Heart right ventricle (tissue), 16 donors: ENCODE results near the gene CERS6. TPM values are rescaled to one million over a fixed set of nuclear protein-coding genes. Genes with fewer than 3 reads are reported as not detected.

Experiments used
- ATAC-seq, 8 donors: fragments of 200-7000 bp; cut with Tn5 transposase; one replicate each; pipeline ENCODE4 v1.9.1; 2020; ENCODE audit warnings: mild to moderate bottlenecking in 8 of 8, moderate library complexity in 8 of 8, moderate number of reproducible peaks in 1 of 8
- DNase-seq, 2 donors: peaks; one replicate each; pipeline ENCODE4 v3.0.0-alpha.2; 2020
- H3K27ac ChIP-seq, 10 donors: fragments of 200-600 bp; sonication (generic) in 2 of 10; one replicate each; pipeline versions ENCODE4 v1.5.0 to v1.8.0; 2020 to 2022; ENCODE audit warnings: mild to moderate bottlenecking in 3 of 10
- H3K27me3 ChIP-seq, 7 donors: fragments of 200-600 bp; one replicate each; pipeline ENCODE4 v1.8.0; 2021 to 2022; ENCODE audit warnings: mild to moderate bottlenecking in 2 of 7
- H3K36me3 ChIP-seq, 9 donors: fragments of 200-600 bp; sonication (generic) in 1 of 9; one replicate each; pipeline versions ENCODE4 v1.5.0 to v1.8.0; 2020 to 2022; ENCODE audit warnings: mild to moderate bottlenecking in 2 of 9
- H3K4me1 ChIP-seq, 9 donors: fragments of 200-600 bp; sonication (generic) in 1 of 9; one replicate each; pipeline versions ENCODE4 v1.5.0 to v1.8.0; 2020 to 2022; ENCODE audit warnings: mild to moderate bottlenecking in 4 of 9
- H3K4me3 ChIP-seq, 10 donors: fragments of 200-600 bp; sonication (generic) in 2 of 10; one replicate each; pipeline versions ENCODE4 v1.5.0 to v1.8.0; 2020 to 2022; ENCODE audit warnings: mild to moderate bottlenecking in 7 of 10, moderate library complexity in 2 of 10
- H3K9me3 ChIP-seq, 11 donors: fragments of 200-600 bp in 10 of 11; sonication (generic) in 2 of 11; one replicate each; pipeline versions ENCODE4 v1.5.0 to v1.8.0; 2013 to 2022; ENCODE audit warnings: mild to moderate bottlenecking in 2 of 11, control low read depth in 1 of 11, moderate library complexity in 1 of 11
- CTCF ChIP-seq, 9 donors: fragments of 200-600 bp; sonication (generic) in 2 of 9; IDR thresholded peaks; one replicate each; pipeline versions ENCODE4 v1.5.0 to v1.8.0; 2021 to 2022; ENCODE audit warnings: antibody characterized with exemption in 9 of 9, mild to moderate bottlenecking in 5 of 9, moderate library complexity in 1 of 9
- WGBS, 2 donors: extraction: QIAGEN DNeasy Blood & Tissue Kit; methylation state at CpG; one replicate each; pipeline ENCODE4 v1.1.7; 2013; ENCODE audit warnings: inconsistent platforms in 1 of 2; 5-methylcytosine and 5-hydroxymethylcytosine counted together
- intact Hi-C, 10 donors: fragments of 100-400 bp; cut with DNase I; formaldehyde crosslinking; loops; one replicate each; pipeline versions ENCODE4 v1.11.1 to v1.14.2; 2022
- polyA plus RNA-seq, 2 donors: library from polyadenylated mRNA; stranded (reverse); fragments of 200-250 nt; gene quantifications; one replicate each; pipeline ENCODE4 v1.2.3, GENCODE V29; 2013
- total RNA-seq, 10 donors: library from RNA; stranded (reverse); fragmentation: NEBNext Ultra II Directional in 3 of 10; extraction: Animal tissue kit (Norgen Biotek cat#: 25700) in 3 of 10; gene quantifications; one replicate each; pipeline versions ENCODE4 v1.2.1 to v1.2.4, GENCODE V29; 2021 to 2023
- donor health status: Arrhythmogenic right ventricular cardiomyopathy.
- donor health status: ischemic (EF 13 %, LVEDD 7.1; RV severe dilation, severe dysfunction).
- donor health status: healthy with polysubstance abuse.
- donor health status: DM: no; HTN: yes; CAD: no.
- donor health status: DM: no; HTN: no; CAD: no.
- donor health status: ischemic (EF 25% LVEDD 6.9; RV normal size, moderate dysfunction).
- donor health status: ischemic (EF 25% LVEDD 5.7; RV mildly dilated, moderate dysfunction).
- donor health status: healthy.
- donor health status: DM: yes; HTN: yes; CAD: no.
- donor health status: Ischemic cardiomyopathy.
- donor health status: ischemic (EF 35%, LVEDD 5.7; RV mildly dilated, moderate dysfunction).
- donor health status: nonischemic (EF 11% LVEDD 7.7; RV severe dilation, severe dysfunction).
- donor health status: DM: yes; HTN: yes; CAD: no.
- donor health status: PGD.
- donor health status: ischemic (EF 29% LVEDD 5.4; RV normal size, mild dysfunction).
- donor health status: nonischemic (EF 23%, LVEDD 6.1; RV moderate dilation, normal function).

Gene CERS6
- total and polyA plus RNA-seq, 12 donors = 20.5 to 76.3 (median 56.1) TPM

- intact Hi-C loops = loop anchor here in 4 of 10 donors (5.0 to 10.0 kb wide), 4 partner anchors 98 to 175 kb away; partner anchors contain the start of gene CERS6 (in 1 of the 4)
These were observed 176.6 kb downstream of the CERS6 start for GRCh38 chr2:168632709-168633121.

GRCh38 chr2:168633200-168633599, 177.1 kb downstream of the CERS6 start:
- intact Hi-C loops = loop anchor here in 4 of 10 donors (5.0 to 10.0 kb wide), 4 partner anchors 98 to 176 kb away; partner anchors contain the start of gene CERS6 (in 1 of the 4)
- H3K27ac ChIP-seq = peak overlapping the region; percentile 59 to 87 (median 77)
- 55 to 59% methylated on average over 1 of the region's 1 CpG for whole genome bisulfite sequencing, 2 donors
- H3K36me3 ChIP-seq = no peaks in the 10 kb centered on the region
- DNase-seq (no peak), ATAC-seq (peak in 7 of 8 donors; percentile 49 to 88 (median 65))
- peaks cover 3 to 58% (median 45%) of the 10 kb centered on the region in 9 donors for H3K4me1 ChIP-seq
- H3K4me3 ChIP-seq = no peak overlapping the region
- H3K27me3 ChIP-seq = no peaks in the 10 kb centered on the region
- TF ChIP-seq CTCF (IDR thresholded peaks at IDR 0.05) = no peak
- no peaks in the 10 kb centered on the region for H3K9me3 ChIP-seq

More at GRCh38 chr2:168632709-168633121, 176.6 kb downstream of the CERS6 start:
- Histone ChIP-seq H3K27ac (peak overlapping the region; percentile 64 to 87 (median 78)), H3K27me3 (no peaks in the 10 kb centered on the region), H3K4me3 (no peak overlapping the region), H3K9me3 (no peaks in the 10 kb centered on the region), H3K36me3 (no peaks in the 10 kb centered on the region), H3K4me1 (peaks cover 3 to 59% (median 43%) of the 10 kb centered on the region in 9 donors)
- no peak for TF ChIP-seq CTCF (IDR thresholded peaks at IDR 0.05)
- ATAC-seq (peak; percentile 75 to 96 (median 90)), DNase-seq (peak in 1 of 2 donors; percentile 39)
- WGBS, 2 donors = 6 to 7% methylated on average over 7 of the region's 7 CpGs

- H3K27ac ChIP-seq = peak overlapping the region in 9 of 10 donors; percentile 68 to 87 (median 78)
- no peaks in the 10 kb centered on the region for H3K36me3 ChIP-seq
- WGBS, 2 donors = 75 to 89% methylated on average over 1 of the region's 1 CpG
- no peak overlapping the region for H3K4me3 ChIP-seq
- intact Hi-C loops = loop anchor here in 4 of 10 donors (5.0 to 10.0 kb wide), 4 partner anchors 99 to 177 kb away; partner anchors contain the start of gene CERS6 (in 1 of the 4)
- ATAC-seq = no peak
- TF ChIP-seq CTCF (IDR thresholded peaks at IDR 0.05) = no peak
- no peaks in the 10 kb centered on the region for H3K27me3 ChIP-seq
- H3K4me1 ChIP-seq = peaks cover 3 to 64% (median 49%) of the 10 kb centered on the region in 9 donors
- no peaks in the 10 kb centered on the region for H3K9me3 ChIP-seq
- no peak for DNase-seq
These were observed 177.8 kb downstream of the CERS6 start for GRCh38 chr2:168633895-168634294.

- Histone ChIP-seq H3K9me3 (no peaks in the 10 kb centered on the region), H3K4me3 (peak overlapping the region in 1 of 10 donors; percentile 7), H3K36me3 (no peaks in the 10 kb centered on the region), H3K4me1 (peaks cover 9 to 76% (median 59%) of the 10 kb centered on the region in 9 donors), H3K27me3 (no peaks in the 10 kb centered on the region), H3K27ac (peak overlapping the region in 8 of 10 donors; percentile 11 to 87 (median 77))
- TF ChIP-seq CTCF (IDR thresholded peaks at IDR 0.05) = no peak
- DNase-seq (peak; percentile 31 to 76), ATAC-seq (peak; percentile 32 to 72 (median 54))
- intact Hi-C loops = loop anchor here in 3 of 10 donors (5.0 to 10.0 kb wide), 3 partner anchors 100 to 178 kb away; partner anchors contain the start of gene CERS6 (in 1 of the 3)
- 41 to 43% methylated on average over 3 of the region's 3 CpGs for WGBS, 2 donors
These were observed 179.0 kb downstream of the CERS6 start for GRCh38 chr2:168635065-168635577.
